OCI-LY1 (cell line): ENCODE data around the gene KIF16B.

Source experiments
- H2AFZ ChIP-seq: fragments of 200-600 bp; sonication (generic), shearing (Covaris generic); 2 replicates; pipeline ENCODE4 v1.6.0; 2014; ENCODE audit warnings: antibody characterized with exemption, mild to moderate bottlenecking, low read length
- H3F3A ChIP-seq: fragments of 200-600 bp; sonication (generic), shearing (Covaris generic); 2 replicates; pipeline ENCODE4 v1.6.0; 2014; ENCODE audit warnings: mild to moderate bottlenecking, antibody characterized with exemption, low read length, moderate library complexity; ENCODE audit not compliant: insufficient read depth
- H3K27ac ChIP-seq: fragments of 200-600 bp; sonication (generic); 2 replicates; pipeline ENCODE4 v1.5.1; 2014; ENCODE audit warnings: low read length, mixed run types, mild to moderate bottlenecking, low read depth; ENCODE audit not compliant: poor library complexity, severe bottlenecking
- H3K27me3 ChIP-seq: fragments of 200-600 bp; sonication (generic); 2 replicates; pipeline ENCODE4 v1.6.0; 2014; ENCODE audit warnings: antibody characterized with exemption, mild to moderate bottlenecking, low read length, moderate library complexity; ENCODE audit not compliant: insufficient read depth
- H3K36me3 ChIP-seq: fragments of 200-600 bp; sonication (generic); 2 replicates; pipeline ENCODE4 v1.6.1; 2014; ENCODE audit warnings: mild to moderate bottlenecking, antibody characterized with exemption, low read length, moderate library complexity, mixed read lengths; ENCODE audit not compliant: insufficient read depth
- H3K4me1 ChIP-seq: fragments of 200-600 bp; sonication (generic); 2 replicates; pipeline ENCODE4 v1.5.1; 2014; ENCODE audit warnings: mild to moderate bottlenecking, low read length, moderate library complexity; ENCODE audit not compliant: insufficient read depth, severe bottlenecking
- H3K4me2 ChIP-seq: fragments of 200-600 bp; sonication (generic), shearing (Covaris generic); 2 replicates; pipeline ENCODE4 v1.6.1; 2014; ENCODE audit warnings: low read length
- H3K4me3 ChIP-seq: fragments of 200-600 bp; sonication (generic); 2 replicates; pipeline ENCODE4 v1.5.1; 2014; ENCODE audit warnings: low read length, low read depth, mild to moderate bottlenecking, mixed read lengths; ENCODE audit not compliant: poor library complexity, severe bottlenecking
- H3K79me2 ChIP-seq: fragments of 200-600 bp; shearing (Covaris generic); 2 replicates; pipeline ENCODE4 v1.6.1; 2016; ENCODE audit warnings: mixed run types, low read length, mixed read lengths; ENCODE audit not compliant: insufficient read depth
- H3K9ac ChIP-seq: fragments of 200-600 bp; sonication (generic), shearing (Covaris generic); 2 replicates; pipeline ENCODE4 v1.6.1; 2014; ENCODE audit warnings: mild to moderate bottlenecking, low read length, mixed read lengths
- H3K9me2 ChIP-seq: fragments of 200-600 bp; sonication (generic), shearing (Covaris generic); 2 replicates; pipeline ENCODE4 v1.6.1; 2014; ENCODE audit warnings: low read depth, mild to moderate bottlenecking, low read length, mixed read lengths
- H3K9me3 ChIP-seq: fragments of 200-600 bp; shearing (Covaris generic); 2 replicates; pipeline ENCODE4 v1.6.1; 2014; ENCODE audit warnings: low read length, mixed read lengths
- H4K20me1 ChIP-seq: fragments of 200-600 bp; sonication (generic), shearing (Covaris generic); 2 replicates; pipeline ENCODE4 v1.6.0; 2016; ENCODE audit warnings: mild to moderate bottlenecking, low read length; ENCODE audit not compliant: insufficient read depth
- CTCF ChIP-seq: fragments of 200-600 bp; sonication (generic), shearing (Covaris generic); IDR thresholded peaks from 2 replicates; pipeline ENCODE4 v1.5.1; 2017; ENCODE audit warnings: mild to moderate bottlenecking, antibody characterized with exemption, low read length, moderate library complexity, mixed read lengths
- EZH2 ChIP-seq: fragments of 200-600 bp; sonication (generic), shearing (Covaris generic); IDR thresholded peaks from 2 replicates; pipeline ENCODE4 v1.8.0; 2017; ENCODE audit warnings: borderline replicate concordance, mixed run types, mild to moderate bottlenecking, antibody characterized with exemption, low read length, moderate library complexity, mixed read lengths

The KIF16B gene

GRCh38 chr20:16554766-16555543 lies 18.3 kb downstream of the KIF16B start:
- TF ChIP-seq CTCF (no peak), EZH2 (no peak)
- Histone ChIP-seq H4K20me1 (no peaks in the 10 kb centered on the region), H3K9me2 (no peaks in the 10 kb centered on the region), H3K27me3 (no peaks in the 10 kb centered on the region), H3K4me1 (no peaks in the 10 kb centered on the region), H3F3A (no peaks in the 10 kb centered on the region), H2AFZ (no peak overlapping the region), H3K79me2 (no peaks in the 10 kb centered on the region), H3K36me3 (no peaks in the 10 kb centered on the region), H3K27ac (no peak overlapping the region), H3K4me3 (no peak overlapping the region), H3K9me3 (peaks cover 4% of the 10 kb centered on the region; the same call in 1 of the 2 replicates), H3K4me2 (no peak overlapping the region), H3K9ac (no peak overlapping the region)

GRCh38 chr20:16553684-16554083 lies 19.6 kb downstream of the KIF16B start:
- Histone ChIP-seq H3K27me3 (no peaks in the 10 kb centered on the region), H3K36me3 (no peaks in the 10 kb centered on the region), H3K4me3 (no peak overlapping the region), H3F3A (no peaks in the 10 kb centered on the region), H2AFZ (no peak overlapping the region), H3K79me2 (no peaks in the 10 kb centered on the region), H4K20me1 (no peaks in the 10 kb centered on the region), H3K9me3 (peaks cover 4% of the 10 kb centered on the region; the same call in 1 of the 2 replicates), H3K4me1 (no peaks in the 10 kb centered on the region), H3K9me2 (no peaks in the 10 kb centered on the region), H3K27ac (no peak overlapping the region), H3K9ac (no peak overlapping the region), H3K4me2 (no peak overlapping the region)
- TF ChIP-seq EZH2 (no peak), CTCF (no peak)

- H4K20me1 ChIP-seq = no peaks in the 10 kb centered on the region
Observed at GRCh38 chr20:16553101-16553500, 20.1 kb downstream of the KIF16B start.

More at GRCh38 chr20:16553101-16553500, 20.1 kb downstream of the KIF16B start:
- Histone ChIP-seq H2AFZ (no peak overlapping the region), H3K9me3 (peaks cover 4% of the 10 kb centered on the region; the same call in 1 of the 2 replicates), H3K4me2 (no peak overlapping the region), H3K4me1 (no peaks in the 10 kb centered on the region), H3K9ac (no peak overlapping the region), H3F3A (no peaks in the 10 kb centered on the region), H3K27ac (no peak overlapping the region), H3K27me3 (no peaks in the 10 kb centered on the region), H3K79me2 (no peaks in the 10 kb centered on the region), H3K36me3 (no peaks in the 10 kb centered on the region), H3K9me2 (no peaks in the 10 kb centered on the region), H3K4me3 (no peak overlapping the region)
- TF ChIP-seq CTCF (no peak), EZH2 (no peak)
